Effector memory CD8-positive, alpha-beta T cell (primary cell): Measurements from ENCODE around the gene SPOCK1.

ENCODE experiments used
- ATAC-seq: fragments of 150-1000 bp; cut with Tn5 transposase; replicated peaks from 2 replicates; pipeline ENCODE4 v1.10.0; 2021; ENCODE audit warnings: mild to moderate bottlenecking, moderate library complexity
- DNase-seq, 3 experiments: peaks; one replicate each; pipeline ENCODE4 v3.0.0; 2021
- H3K27ac Mint-ChIP-seq, 2 donors: one replicate each; pipeline ENCODE4 v1.8.0; 2022; ENCODE audit warnings: mild to moderate bottlenecking in 2 of 2, mixed read lengths in 2 of 2, moderate library complexity in 2 of 2
- H3K27me3 Mint-ChIP-seq, 2 donors: one replicate each; pipeline ENCODE4 v1.8.0; 2022; ENCODE audit warnings: mixed read lengths in 2 of 2
- H3K36me3 Mint-ChIP-seq: one replicate; pipeline ENCODE4 v1.8.0; 2022; ENCODE audit warnings: mild to moderate bottlenecking, moderate library complexity, mixed read lengths; ENCODE audit not compliant: insufficient read depth
- H3K4me1 Mint-ChIP-seq, 2 donors: one replicate each; pipeline ENCODE4 v1.8.0; 2022; ENCODE audit warnings: low read depth in 2 of 2, mixed read lengths in 2 of 2
- H3K4me3 Mint-ChIP-seq, 2 donors: one replicate each; pipeline ENCODE4 v1.8.0; 2022; ENCODE audit warnings: mild to moderate bottlenecking in 2 of 2, mixed read lengths in 2 of 2, moderate library complexity in 2 of 2
- H3K9me3 Mint-ChIP-seq, 2 donors: one replicate each; pipeline ENCODE4 v1.8.0; 2022; ENCODE audit warnings: mixed read lengths in 2 of 2

The SPOCK1 gene

GRCh38 chr5:137312011-137312410 lies 187.1 kb downstream of the SPOCK1 start:
- Mint-ChIP-seq H3K9me3 (no peaks in the 10 kb centered on the region), H3K4me3 (no peak overlapping the region), H3K27me3 (peaks cover 0 to 22% of the 10 kb centered on the region in 2 donors), H3K36me3 (no peaks in the 10 kb centered on the region), H3K27ac (no peak overlapping the region), H3K4me1 (peaks cover 0 to 2% of the 10 kb centered on the region in 2 donors)
- ATAC-seq (no peak), DNase-seq (no peak)

- ATAC-seq (no peak), DNase-seq (no peak)
- peaks cover 0 to 2% of the 10 kb centered on the region in 2 donors for H3K4me1 Mint-ChIP-seq
- H3K9me3 Mint-ChIP-seq: no peaks in the 10 kb centered on the region
- no peaks in the 10 kb centered on the region for H3K36me3 Mint-ChIP-seq
- H3K27ac Mint-ChIP-seq: no peak overlapping the region
- peaks cover 0 to 19% of the 10 kb centered on the region in 2 donors for H3K27me3 Mint-ChIP-seq
- no peak overlapping the region for H3K4me3 Mint-ChIP-seq
Observed at GRCh38 chr5:137310051-137310730, 188.9 kb downstream of the SPOCK1 start.

DNA sequence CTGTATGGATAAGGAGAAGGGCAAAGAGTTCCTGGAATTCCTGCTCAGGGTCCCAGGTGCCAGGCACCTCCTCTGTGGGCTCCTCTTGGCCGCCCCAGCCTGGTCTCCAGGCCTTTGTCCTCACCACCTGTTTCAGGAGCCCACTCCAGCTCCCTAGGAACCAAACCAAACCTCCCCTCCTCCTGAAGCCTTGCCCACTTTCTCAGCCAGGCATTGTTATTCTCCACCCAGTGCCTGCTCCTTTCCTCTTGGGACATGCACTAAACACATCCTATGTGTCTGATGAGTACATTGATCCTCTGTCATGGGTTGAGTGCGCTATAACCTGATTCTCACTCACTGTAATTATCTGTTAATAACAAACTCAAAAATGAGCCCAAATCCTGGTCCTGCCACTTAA lies 189.8 kb downstream of the SPOCK1 start:
- Mint-ChIP-seq H3K27me3 (peaks cover 0 to 10% of the 10 kb centered on the region in 2 donors), H3K4me3 (no peak overlapping the region), H3K27ac (no peak overlapping the region), H3K9me3 (no peaks in the 10 kb centered on the region), H3K4me1 (peaks cover 0 to 2% of the 10 kb centered on the region in 2 donors), H3K36me3 (no peaks in the 10 kb centered on the region)
- DNase-seq: no peak
- ATAC-seq: no peak

GRCh38 chr5:137308311-137308710 lies 190.8 kb downstream of the SPOCK1 start:
- no peaks in the 10 kb centered on the region for H3K9me3 Mint-ChIP-seq
- peaks cover 0 to 2% of the 10 kb centered on the region in 2 donors for H3K4me1 Mint-ChIP-seq
- H3K27me3 Mint-ChIP-seq: peaks cover 0 to 8% of the 10 kb centered on the region in 2 donors
- H3K27ac Mint-ChIP-seq: no peak overlapping the region
- ATAC-seq (no peak), DNase-seq (no peak)
- no peaks in the 10 kb centered on the region for H3K36me3 Mint-ChIP-seq
- H3K4me3 Mint-ChIP-seq: no peak overlapping the region

GRCh38 chr5:137306903-137307302 lies 192.2 kb downstream of the SPOCK1 start:
- Mint-ChIP-seq H3K36me3 (no peaks in the 10 kb centered on the region), H3K27ac (no peak overlapping the region), H3K4me1 (peaks cover 0 to 2% of the 10 kb centered on the region in 2 donors), H3K27me3 (peaks cover 2 to 12% of the 10 kb centered on the region in 2 donors), H3K9me3 (no peaks in the 10 kb centered on the region), H3K4me3 (no peak overlapping the region)
- no peak for ATAC-seq
- no peak for DNase-seq

DNA sequence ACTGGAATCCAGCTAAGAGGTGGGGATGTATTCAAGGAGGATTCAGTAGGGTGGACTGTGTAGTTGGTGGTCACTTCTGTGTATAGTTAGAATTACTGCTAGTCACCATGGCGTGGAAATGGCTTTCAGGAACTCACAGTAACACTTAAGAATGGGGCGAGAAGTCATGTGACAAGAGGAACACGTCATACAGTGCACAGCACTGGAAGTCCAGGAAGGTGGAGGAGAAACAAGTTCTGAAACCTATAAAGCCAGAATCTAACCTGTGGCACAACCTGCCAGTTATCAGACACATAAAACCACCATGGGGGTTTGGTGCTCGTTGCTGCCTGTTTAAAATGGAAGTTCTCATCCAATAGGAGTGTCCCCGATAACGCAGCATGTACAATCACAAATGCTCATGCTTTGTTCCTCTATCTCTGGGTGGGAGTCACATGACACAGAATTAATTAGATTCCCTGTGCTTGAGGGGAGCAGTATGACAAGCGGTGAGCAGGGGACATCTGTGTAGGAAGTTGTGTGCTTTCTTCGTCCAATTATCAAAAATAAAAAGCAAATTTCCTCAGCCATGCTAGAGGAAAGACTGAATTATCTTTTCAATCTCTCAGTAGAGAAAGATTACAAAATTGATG lies 193.0 kb downstream of the SPOCK1 start:
- Mint-ChIP-seq H3K36me3 (no peaks in the 10 kb centered on the region), H3K4me1 (peaks cover 0 to 2% of the 10 kb centered on the region in 2 donors), H3K4me3 (no peak overlapping the region), H3K27me3 (peaks cover 10 to 20% of the 10 kb centered on the region in 2 donors), H3K27ac (no peak overlapping the region), H3K9me3 (no peaks in the 10 kb centered on the region)
- ATAC-seq (no peak), DNase-seq (no peak)

DNA sequence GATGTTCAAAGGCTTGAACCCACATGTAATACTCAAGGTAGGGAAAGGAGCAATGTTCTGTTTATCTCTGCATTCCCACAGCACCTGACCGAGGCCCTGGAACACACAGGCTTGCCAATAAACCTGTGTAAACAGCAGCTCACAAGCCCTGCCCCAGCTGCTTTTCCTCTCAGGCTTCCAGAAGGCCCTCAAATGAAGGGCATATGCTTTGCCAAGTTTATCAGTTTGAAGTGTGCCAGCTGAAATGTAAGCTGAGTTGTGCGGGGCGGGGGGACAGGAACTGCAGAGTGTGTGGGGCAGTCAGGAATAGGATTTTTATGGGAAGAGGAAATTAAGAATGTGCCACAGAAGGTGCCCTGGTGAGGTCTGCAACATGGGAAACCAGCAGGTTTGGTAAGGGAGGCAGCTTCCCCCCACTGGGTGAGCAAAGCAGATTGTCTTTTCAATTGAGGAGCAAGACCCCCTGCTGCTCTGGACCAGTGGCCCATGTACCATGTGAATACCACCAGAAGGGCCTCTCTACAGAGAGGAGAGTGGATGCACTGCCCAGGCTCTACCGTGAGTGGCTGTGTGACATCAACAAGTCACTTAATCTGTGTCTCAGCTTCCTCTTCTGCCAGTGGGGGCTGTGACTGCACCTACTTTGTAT lies 194.8 kb downstream of the SPOCK1 start:
- Mint-ChIP-seq H3K4me3 (no peak overlapping the region), H3K27ac (no peak overlapping the region), H3K36me3 (no peaks in the 10 kb centered on the region), H3K4me1 (peaks cover 0 to 2% of the 10 kb centered on the region in 2 donors), H3K27me3 (peaks cover 10 to 30% of the 10 kb centered on the region in 2 donors), H3K9me3 (no peaks in the 10 kb centered on the region)
- ATAC-seq (no peak), DNase-seq (no peak)

DNA sequence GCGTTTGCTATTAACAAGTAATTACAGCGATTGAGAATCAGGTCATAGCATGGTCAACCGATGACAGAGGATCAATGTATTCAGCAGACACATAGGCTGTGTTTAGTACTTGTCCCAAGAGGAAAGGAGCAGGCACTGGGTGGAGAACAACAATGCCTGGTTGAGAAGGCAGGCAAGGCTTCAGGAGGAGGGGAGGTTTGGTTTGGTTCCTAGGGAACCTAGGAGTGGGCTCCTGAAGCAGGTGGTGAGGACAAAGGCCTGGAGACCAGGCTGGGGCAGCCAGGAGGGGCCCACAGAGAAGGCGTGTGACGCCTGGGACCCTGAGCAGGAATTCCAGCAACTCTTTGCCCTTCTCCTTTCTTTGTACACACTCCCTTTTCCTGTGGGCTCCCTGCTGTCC lies 195.6 kb downstream of the SPOCK1 start:
- H3K27me3 Mint-ChIP-seq: peaks cover 10 to 30% of the 10 kb centered on the region in 2 donors
- ATAC-seq (no peak), DNase-seq (no peak)
- H3K4me3 Mint-ChIP-seq: no peak overlapping the region
- peaks cover 0 to 2% of the 10 kb centered on the region in 2 donors for H3K4me1 Mint-ChIP-seq
- H3K36me3 Mint-ChIP-seq: no peaks in the 10 kb centered on the region
- no peak overlapping the region for H3K27ac Mint-ChIP-seq
- no peaks in the 10 kb centered on the region for H3K9me3 Mint-ChIP-seq

GRCh38 chr5:137300411-137301240 lies 198.5 kb downstream of the SPOCK1 start:
- DNase-seq: no peak
- peaks cover 10 to 30% of the 10 kb centered on the region in 2 donors for H3K27me3 Mint-ChIP-seq
- H3K4me1 Mint-ChIP-seq: no peaks in the 10 kb centered on the region
- H3K36me3 Mint-ChIP-seq: no peaks in the 10 kb centered on the region
- ATAC-seq: no peak
- no peaks in the 10 kb centered on the region for H3K9me3 Mint-ChIP-seq
- no peak overlapping the region for H3K27ac Mint-ChIP-seq
- H3K4me3 Mint-ChIP-seq: no peak overlapping the region

GRCh38 chr5:137296213-137296781 lies 202.8 kb downstream of the SPOCK1 start:
- DNase-seq (no peak), ATAC-seq (no peak)
- H3K4me1 Mint-ChIP-seq: no peaks in the 10 kb centered on the region
- peaks cover 2 to 9% of the 10 kb centered on the region in 2 donors for H3K9me3 Mint-ChIP-seq
- H3K27ac Mint-ChIP-seq: no peak overlapping the region
- H3K4me3 Mint-ChIP-seq: no peak overlapping the region
- peaks cover 2 to 12% of the 10 kb centered on the region in 2 donors for H3K27me3 Mint-ChIP-seq
- H3K36me3 Mint-ChIP-seq: no peaks in the 10 kb centered on the region

DNA sequence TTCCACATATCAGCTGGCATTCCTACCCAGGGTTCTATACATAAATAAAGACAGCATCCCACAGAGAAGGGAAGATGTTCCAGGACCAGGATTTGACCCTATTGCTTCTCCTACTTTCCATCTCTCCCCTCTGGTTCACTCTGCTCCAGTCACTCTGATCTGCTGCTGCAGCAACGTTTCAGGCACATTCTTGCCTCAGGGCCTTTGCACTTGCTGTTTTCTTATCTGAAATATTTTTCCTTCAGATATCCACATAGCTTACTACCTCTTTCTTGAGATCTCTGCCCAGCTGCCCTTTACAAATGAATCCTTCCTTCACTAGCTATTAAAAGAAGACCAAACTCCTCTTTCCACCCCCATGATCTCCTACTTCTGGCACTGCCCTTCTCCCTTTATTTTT lies 204.5 kb downstream of the SPOCK1 start:
- Mint-ChIP-seq H3K36me3 (no peaks in the 10 kb centered on the region), H3K27ac (no peak overlapping the region), H3K4me3 (no peak overlapping the region), H3K9me3 (peaks cover 2 to 9% of the 10 kb centered on the region in 2 donors), H3K27me3 (no peaks in the 10 kb centered on the region), H3K4me1 (no peaks in the 10 kb centered on the region)
- ATAC-seq (no peak), DNase-seq (no peak)

DNA sequence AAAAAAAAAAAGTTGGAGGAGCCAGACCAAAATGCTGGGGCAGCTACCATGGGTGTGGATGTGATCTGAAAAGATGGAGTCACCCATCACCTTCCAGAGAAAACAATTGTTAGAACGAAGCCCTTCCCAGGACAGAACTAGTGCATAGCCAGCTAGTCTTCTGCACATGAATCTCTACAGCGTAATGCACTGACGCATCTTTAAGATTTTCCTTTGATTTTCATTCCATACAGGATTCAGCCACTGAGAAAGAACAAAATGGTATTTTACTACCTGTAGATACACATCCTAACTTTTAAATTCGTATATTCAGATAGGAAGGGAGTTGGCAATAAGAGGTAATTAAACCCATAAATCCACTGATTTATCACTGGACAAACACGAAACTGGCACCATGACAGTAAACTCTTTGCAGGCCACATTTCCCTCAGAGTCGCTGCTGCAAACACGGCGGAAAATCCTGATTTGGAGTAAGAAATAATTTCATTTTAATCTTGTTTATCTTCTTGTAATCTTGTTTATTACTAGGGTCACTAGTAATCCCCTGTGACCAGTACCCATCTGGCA lies 206.6 kb downstream of the SPOCK1 start:
- H3K4me1 Mint-ChIP-seq: no peaks in the 10 kb centered on the region
- H3K4me3 Mint-ChIP-seq: no peak overlapping the region
- H3K27ac Mint-ChIP-seq: no peak overlapping the region
- H3K27me3 Mint-ChIP-seq: peaks cover 2 to 11% of the 10 kb centered on the region in 2 donors
- ATAC-seq (no peak), DNase-seq (no peak)
- no peaks in the 10 kb centered on the region for H3K36me3 Mint-ChIP-seq
- peaks cover 2 to 9% of the 10 kb centered on the region in 2 donors for H3K9me3 Mint-ChIP-seq

DNA sequence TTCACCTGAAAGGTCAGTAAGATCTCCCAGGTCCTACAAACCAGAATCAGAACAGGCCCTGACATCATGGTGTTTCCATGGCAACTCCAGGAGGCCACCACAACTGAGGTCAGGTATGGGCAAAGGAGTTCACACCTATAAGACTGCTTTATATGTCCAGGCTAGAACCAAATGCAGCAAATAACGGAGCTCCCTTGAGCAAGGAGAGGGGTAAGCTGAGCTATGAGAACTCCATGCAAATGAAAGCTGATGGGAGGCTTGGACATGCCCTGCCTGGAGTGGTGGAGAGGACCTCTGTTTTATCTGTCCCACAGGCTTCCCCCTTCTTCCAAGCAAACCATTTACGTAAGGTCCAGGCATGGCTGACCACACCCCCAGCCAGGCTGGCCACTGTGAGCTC lies 207.7 kb downstream of the SPOCK1 start:
- peaks cover 2 to 9% of the 10 kb centered on the region in 2 donors for H3K9me3 Mint-ChIP-seq
- no peaks in the 10 kb centered on the region for H3K36me3 Mint-ChIP-seq
- ATAC-seq (no peak), DNase-seq (no peak)
- H3K4me3 Mint-ChIP-seq: no peak overlapping the region
- peaks cover 5 to 17% of the 10 kb centered on the region in 2 donors for H3K27me3 Mint-ChIP-seq
- no peaks in the 10 kb centered on the region for H3K4me1 Mint-ChIP-seq
- no peak overlapping the region for H3K27ac Mint-ChIP-seq
